H9 (cell line): ENCODE data around the gene SYT7. TPM values are rescaled to one million over a fixed set of nuclear protein-coding genes. Genes with fewer than 3 reads are reported as not detected.
A peak's percentile ranks its signal among the peaks of the same experiment; 100 is the strongest.
"Not testable (repeated sequence)": the region's sequence is repeated elsewhere in the genome, so short reads cannot be mapped to it uniquely, and the experiment has no call there.

ENCODE experiments used
- DNase-seq: peaks from one replicate; pipeline ENCODE4 v3.0.0-alpha.2; 2017
- H2AFZ ChIP-seq: one replicate; pipeline ENCODE4 v1.6.1; 2013; ENCODE audit warnings: mild to moderate bottlenecking, low read length, control low read depth, moderate library complexity
- H2AK5ac ChIP-seq: 2 replicates; pipeline ENCODE4 v1.6.1; 2013; ENCODE audit warnings: low read length, control low read depth, mixed read lengths; ENCODE audit not compliant: insufficient read length
- H2BK120ac ChIP-seq: one replicate; pipeline ENCODE4 v1.6.1; 2013; ENCODE audit warnings: low read depth, mild to moderate bottlenecking, low read length, control low read depth, inconsistent platforms; ENCODE audit not compliant: poor library complexity, severe bottlenecking
- H2BK12ac ChIP-seq: 2 replicates; pipeline ENCODE4 v1.6.1; 2013; ENCODE audit warnings: low read length, control low read depth, mixed read lengths, low read depth; ENCODE audit not compliant: insufficient read length
- H2BK15ac ChIP-seq: 2 replicates; pipeline ENCODE4 v1.6.1; 2013; ENCODE audit warnings: low read depth, low read length, control low read depth
- H2BK20ac ChIP-seq: one replicate; pipeline ENCODE4 v1.6.1; 2013; ENCODE audit warnings: low read depth, mild to moderate bottlenecking, low read length, control low read depth, inconsistent platforms; ENCODE audit not compliant: poor library complexity, severe bottlenecking
- H2BK5ac ChIP-seq: 2 replicates; pipeline ENCODE4 v1.6.1; 2013; ENCODE audit warnings: low read length, control low read depth, mixed read lengths; ENCODE audit not compliant: insufficient read length
- H3K14ac ChIP-seq: 2 replicates; pipeline ENCODE4 v1.6.1; 2013; ENCODE audit warnings: low read length, control low read depth; ENCODE audit not compliant: insufficient read depth
- H3K18ac ChIP-seq: 2 replicates; pipeline ENCODE4 v1.6.1; 2013; ENCODE audit warnings: low read depth, mild to moderate bottlenecking, mixed read lengths, low read length, control low read depth; ENCODE audit not compliant: insufficient read length
- H3K23ac ChIP-seq: 2 replicates; pipeline ENCODE4 v1.6.1; 2013; ENCODE audit warnings: low read length, control low read depth, mixed read lengths, low read depth; ENCODE audit not compliant: insufficient read length
- H3K23me2 ChIP-seq: 2 replicates; pipeline ENCODE4 v1.6.1; 2013; ENCODE audit warnings: low read depth, mild to moderate bottlenecking, mixed read lengths, low read length, control low read depth; ENCODE audit not compliant: insufficient read length, poor library complexity, severe bottlenecking
- H3K27ac ChIP-seq: 2 replicates; pipeline ENCODE4 v1.5.1; 2013; ENCODE audit warnings: low read length, control low read depth, mixed read lengths, low read depth; ENCODE audit not compliant: insufficient read length
- H3K27me3 ChIP-seq: 2 replicates; pipeline ENCODE4 v1.6.1; 2013; ENCODE audit warnings: low read length, control low read depth, inconsistent platforms; ENCODE audit not compliant: insufficient read depth
- H3K4ac ChIP-seq: 2 replicates; pipeline ENCODE4 v1.6.1; 2013; ENCODE audit warnings: low read depth, mild to moderate bottlenecking, control low read depth, inconsistent platforms, low read length, moderate library complexity
- H3K4me1 ChIP-seq: 2 replicates; pipeline ENCODE4 v1.6.1; 2013; ENCODE audit warnings: low read length, control low read depth, inconsistent platforms; ENCODE audit not compliant: insufficient read depth
- H3K4me2 ChIP-seq: 2 replicates; pipeline ENCODE4 v1.6.1; 2013; ENCODE audit warnings: low read length, control low read depth, mixed read lengths; ENCODE audit not compliant: insufficient read length, insufficient read depth
- H3K56ac ChIP-seq: 2 replicates; pipeline ENCODE4 v1.6.1; 2013; ENCODE audit warnings: low read depth, mild to moderate bottlenecking, mixed read lengths, low read length, control low read depth; ENCODE audit not compliant: insufficient read length
- H3K79me1 ChIP-seq: 2 replicates; pipeline ENCODE4 v1.6.1; 2013; ENCODE audit warnings: low read depth, mild to moderate bottlenecking, moderate library complexity, low read length, control low read depth, inconsistent platforms; ENCODE audit not compliant: insufficient read depth, poor library complexity, severe bottlenecking
- H3K79me2 ChIP-seq: 2 replicates; pipeline ENCODE4 v1.6.1; 2013; ENCODE audit warnings: low read length, control low read depth, inconsistent platforms; ENCODE audit not compliant: insufficient read depth
- H3K9ac ChIP-seq: 2 replicates; pipeline ENCODE4 v1.6.1; 2013; ENCODE audit warnings: low read length, control low read depth, mixed read lengths; ENCODE audit not compliant: insufficient read length; ENCODE audit errors: extremely low read depth
- H3K9me3 ChIP-seq: one replicate; pipeline ENCODE4 v1.6.1; 2013; ENCODE audit warnings: low read depth, low read length, inconsistent platforms; ENCODE audit not compliant: control insufficient read depth
- H3T11ph ChIP-seq: one replicate; pipeline ENCODE4 v1.6.1; 2013; ENCODE audit warnings: mild to moderate bottlenecking, low read length, control low read depth, inconsistent platforms
- H4K20me1 ChIP-seq: one replicate; pipeline ENCODE4 v1.6.1; 2013; ENCODE audit not compliant: control insufficient read depth, insufficient read length, insufficient read depth
- H4K5ac ChIP-seq: 2 replicates; pipeline ENCODE4 v1.6.1; 2013; ENCODE audit warnings: low read depth, mild to moderate bottlenecking, mixed read lengths, low read length, control low read depth; ENCODE audit not compliant: insufficient read length
- H4K8ac ChIP-seq: replicated peaks from 2 replicates; pipeline ENCODE4 v1.6.1; 2013; ENCODE audit warnings: low read length, control low read depth, mixed read lengths, low read depth; ENCODE audit not compliant: insufficient read length
- H4K91ac ChIP-seq: 2 replicates; pipeline ENCODE4 v1.6.1; 2013; ENCODE audit warnings: low read depth, mild to moderate bottlenecking, moderate library complexity, mixed read lengths, low read length, control low read depth; ENCODE audit not compliant: insufficient read length
- H3K27ac Mint-ChIP-seq, 3 experiments: 2 replicates in 2 of 3; 3 replicates in 1 of 3; pipeline ENCODE4 v1.8.0; 2020 to 2021; ENCODE audit warnings: mixed read lengths in 3 of 3, mild to moderate bottlenecking in 1 of 3, moderate library complexity in 1 of 3
- H3K27me3 Mint-ChIP-seq: 2 replicates; pipeline ENCODE4 v1.8.0; 2021; ENCODE audit warnings: low read depth, mild to moderate bottlenecking, moderate library complexity, mixed read lengths
- H3K36me3 Mint-ChIP-seq, 3 experiments: 2 replicates in 2 of 3; 3 replicates in 1 of 3; pipeline ENCODE4 v1.8.0; 2020 to 2021; ENCODE audit warnings: low read depth in 3 of 3, mixed read lengths in 3 of 3; ENCODE audit not compliant: insufficient read depth in 1 of 3
- H3K4me1 Mint-ChIP-seq, 2 experiments: 2 replicates each; pipeline ENCODE4 v1.8.0; 2020; ENCODE audit warnings: mixed read lengths in 2 of 2
- H3K4me3 Mint-ChIP-seq, 2 experiments: 2 replicates in 1 of 2; 3 replicates in 1 of 2; pipeline ENCODE4 v1.8.0; 2020 to 2021; ENCODE audit warnings: mild to moderate bottlenecking in 2 of 2, mixed read lengths in 2 of 2, moderate library complexity in 1 of 2
- H3K9me3 Mint-ChIP-seq, 2 experiments: 2 replicates in 1 of 2; 3 replicates in 1 of 2; pipeline ENCODE4 v1.8.0; 2020; ENCODE audit warnings: mild to moderate bottlenecking in 2 of 2, mixed read lengths in 2 of 2, moderate library complexity in 1 of 2
- WGBS: extraction: QIAGEN DNeasy Blood & Tissue Kit; methylation state at CpG from one replicate; pipeline ENCODE4 v1.1.7; 2013; ENCODE audit warnings: missing lambda C conversion rate, low lambda C conversion rate, mixed read lengths; ENCODE audit not compliant: insufficient read length; ENCODE audit errors: extremely low coverage; 5-methylcytosine and 5-hydroxymethylcytosine counted together
- total RNA-seq: library from RNA; stranded (reverse); gene quantifications from 2 replicates; pipeline ENCODE4 v1.2.1, GENCODE V29; 2021
- TF ChIP-seq, protein P1 (sequence below): fragments of 200-600 bp; sonication (generic); conservative IDR thresholded peaks from 3 replicates; pipeline ENCODE4 v1.8.0; 2021; ENCODE audit warnings: antibody characterized with exemption, mild to moderate bottlenecking

The SYT7 gene
- total RNA-seq, 1 experiment from 2014 or later, result 8.8 TPM

GRCh38 chr11:61616434-61616833 lies 35.6 kb upstream of the SYT7 start:
- no peaks in the 10 kb centered on the region for H3K9me3 ChIP-seq
- TF ChIP-seq, protein P1, sequence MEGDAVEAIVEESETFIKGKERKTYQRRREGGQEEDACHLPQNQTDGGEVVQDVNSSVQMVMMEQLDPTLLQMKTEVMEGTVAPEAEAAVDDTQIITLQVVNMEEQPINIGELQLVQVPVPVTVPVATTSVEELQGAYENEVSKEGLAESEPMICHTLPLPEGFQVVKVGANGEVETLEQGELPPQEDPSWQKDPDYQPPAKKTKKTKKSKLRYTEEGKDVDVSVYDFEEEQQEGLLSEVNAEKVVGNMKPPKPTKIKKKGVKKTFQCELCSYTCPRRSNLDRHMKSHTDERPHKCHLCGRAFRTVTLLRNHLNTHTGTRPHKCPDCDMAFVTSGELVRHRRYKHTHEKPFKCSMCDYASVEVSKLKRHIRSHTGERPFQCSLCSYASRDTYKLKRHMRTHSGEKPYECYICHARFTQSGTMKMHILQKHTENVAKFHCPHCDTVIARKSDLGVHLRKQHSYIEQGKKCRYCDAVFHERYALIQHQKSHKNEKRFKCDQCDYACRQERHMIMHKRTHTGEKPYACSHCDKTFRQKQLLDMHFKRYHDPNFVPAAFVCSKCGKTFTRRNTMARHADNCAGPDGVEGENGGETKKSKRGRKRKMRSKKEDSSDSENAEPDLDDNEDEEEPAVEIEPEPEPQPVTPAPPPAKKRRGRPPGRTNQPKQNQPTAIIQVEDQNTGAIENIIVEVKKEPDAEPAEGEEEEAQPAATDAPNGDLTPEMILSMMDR, result no peak
- no peak overlapping the region for H3K18ac ChIP-seq
- H3K9ac ChIP-seq, result no peak overlapping the region
- H2BK5ac ChIP-seq, result no peak overlapping the region
- no peak overlapping the region for H4K5ac ChIP-seq
- no peak overlapping the region for H2BK12ac ChIP-seq
- no peaks in the 10 kb centered on the region for H3K79me2 ChIP-seq
- Mint-ChIP-seq H3K4me1 (peaks cover 14 to 20% of the 10 kb centered on the region in 2 experiments), H3K4me3 (no peak overlapping the region), H3K27ac (no peak overlapping the region), H3K9me3 (no peaks in the 10 kb centered on the region; a peak in 1 of 5 replicates), H3K36me3 (peaks cover 0 to 5% (median 0%) of the 10 kb centered on the region in 3 experiments; a peak in 1 of 7 replicates), H3K27me3 (peaks cover 7% of the 10 kb centered on the region)
- no peaks in the 10 kb centered on the region for H3K27me3 ChIP-seq
- H3K14ac ChIP-seq, result no peak overlapping the region
- no peaks in the 10 kb centered on the region for H3K79me1 ChIP-seq
- no peak overlapping the region for H2BK20ac ChIP-seq
- H4K8ac ChIP-seq, result no peak overlapping the region
- H3K4me2 ChIP-seq, result no peak overlapping the region
- WGBS, result no CpG with 5 or more reads among the region's 2 CpGs
- H2AFZ ChIP-seq, result no peak overlapping the region
- H3K4ac ChIP-seq, result no peak overlapping the region
- H2BK120ac ChIP-seq, result no peak overlapping the region
- no peak for DNase-seq
- H3K23me2 ChIP-seq, result no peaks in the 10 kb centered on the region
- no peak overlapping the region for H2BK15ac ChIP-seq
- H2AK5ac ChIP-seq, result no peak overlapping the region
- H4K20me1 ChIP-seq, result no peaks in the 10 kb centered on the region
- no peak overlapping the region for H4K91ac ChIP-seq
- H3T11ph ChIP-seq, result no peak overlapping the region
- no peak overlapping the region for H3K56ac ChIP-seq
- H3K23ac ChIP-seq, result no peak overlapping the region
- H3K4me1 ChIP-seq, result no peaks in the 10 kb centered on the region; the same call in 1 of the 2 replicates
- H3K27ac ChIP-seq, result no peak overlapping the region

DNA sequence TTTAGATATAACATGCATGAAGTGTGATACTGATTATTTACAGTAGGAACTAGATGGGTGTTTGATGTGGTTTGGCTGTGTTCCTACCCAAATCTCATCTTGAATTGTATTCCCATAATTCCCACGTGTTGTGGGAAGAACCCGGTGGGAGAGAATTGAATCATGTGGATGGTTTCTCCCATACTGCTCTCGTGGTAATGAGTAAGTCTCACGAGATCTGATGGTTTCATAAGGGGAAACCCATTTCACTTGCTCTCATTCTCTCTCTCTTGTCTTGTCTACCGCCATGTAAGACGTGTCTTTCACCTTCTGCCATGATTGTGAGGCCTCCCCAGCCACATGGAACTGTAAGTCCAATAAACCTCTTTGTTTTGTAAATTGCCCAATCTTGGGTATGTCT lies 33.9 kb upstream of the SYT7 start:
- not testable (repeated sequence) for H3K18ac ChIP-seq, H2BK5ac ChIP-seq, H2AFZ ChIP-seq, H3K9me3 ChIP-seq, H2BK120ac ChIP-seq, H2AK5ac ChIP-seq, H2BK12ac ChIP-seq, H3K56ac ChIP-seq, H3K27me3 ChIP-seq, H3K27me3 Mint-ChIP-seq, H3K23me2 ChIP-seq, H4K8ac ChIP-seq, H4K91ac ChIP-seq, H3K79me1 ChIP-seq, H3K79me2 ChIP-seq, H3T11ph ChIP-seq, H4K5ac ChIP-seq, H2BK15ac ChIP-seq, H4K20me1 ChIP-seq, H3K23ac ChIP-seq, H3K9ac ChIP-seq, H3K4ac ChIP-seq, H3K4me3 Mint-ChIP-seq, DNase-seq, H2BK20ac ChIP-seq, H3K9me3 Mint-ChIP-seq, H3K4me1 ChIP-seq, H3K14ac ChIP-seq, H3K27ac ChIP-seq, H3K4me2 ChIP-seq, H3K36me3 Mint-ChIP-seq
- Mint-ChIP-seq H3K4me1 (peaks cover 20 to 23% of the 10 kb centered on the region in 2 experiments), H3K27ac (peak overlapping the region in 1 of 3 experiments; percentile 6; a peak in 2 of 7 replicates)
- WGBS, result no CpG with 5 or more reads among the region's 6 CpGs
